DMS 273 (cell line): ENCODE results near the gene CHCHD3.

Source experiments
- DNase-seq: peaks from one replicate; lab custom pipeline; 2025; ENCODE audit not compliant: unreplicated experiment; lab: John Stamatoyannopoulos, UW

Gene CHCHD3

DNA sequence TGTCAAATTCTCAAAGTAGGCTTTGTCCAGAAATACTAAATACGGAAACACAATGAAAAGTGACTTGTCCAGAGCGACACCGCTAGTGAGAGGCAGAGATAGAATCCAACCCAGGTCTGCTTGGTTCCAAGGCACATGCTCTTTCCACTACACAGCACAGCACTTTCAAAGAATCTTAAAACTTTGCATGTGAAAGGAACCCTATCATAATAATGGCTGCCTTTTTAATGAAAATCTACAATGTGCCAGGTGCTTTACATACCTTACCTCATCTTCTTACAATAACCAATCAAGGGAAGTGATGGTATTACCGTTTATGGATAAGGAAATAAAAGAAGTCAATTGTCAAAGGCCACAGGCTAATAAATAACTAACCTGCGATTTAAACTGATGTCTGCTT is 2.6 kb downstream of the CHCHD3 start:
- no peak for DNase-seq

- no peak for DNase-seq
Measured at GRCh38 chr7:133077394-133077793, 4.5 kb downstream of the CHCHD3 start.

GRCh38 chr7:133076142-133076541 is 5.7 kb downstream of the CHCHD3 start:
- DNase-seq = no peak

DNA sequence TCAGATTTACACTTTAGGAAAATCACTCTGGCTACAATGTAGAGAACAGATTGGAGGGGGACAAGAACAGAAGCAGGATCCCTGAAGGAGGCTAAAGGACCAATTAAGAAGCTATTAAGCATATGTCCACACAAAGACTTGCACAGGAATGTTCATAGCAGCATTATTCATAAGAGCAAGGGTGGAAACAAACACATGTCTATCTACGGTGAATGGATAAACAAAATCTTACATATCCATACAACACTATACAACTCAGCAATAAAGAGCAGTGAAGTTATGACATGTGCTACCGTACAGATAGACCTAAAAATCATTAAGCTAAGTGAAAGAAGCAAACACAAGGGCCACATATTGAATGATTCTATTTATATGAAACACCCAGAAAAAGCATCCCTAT is 10.4 kb downstream of the CHCHD3 start:
- peak; percentile 56 for DNase-seq

DNA sequence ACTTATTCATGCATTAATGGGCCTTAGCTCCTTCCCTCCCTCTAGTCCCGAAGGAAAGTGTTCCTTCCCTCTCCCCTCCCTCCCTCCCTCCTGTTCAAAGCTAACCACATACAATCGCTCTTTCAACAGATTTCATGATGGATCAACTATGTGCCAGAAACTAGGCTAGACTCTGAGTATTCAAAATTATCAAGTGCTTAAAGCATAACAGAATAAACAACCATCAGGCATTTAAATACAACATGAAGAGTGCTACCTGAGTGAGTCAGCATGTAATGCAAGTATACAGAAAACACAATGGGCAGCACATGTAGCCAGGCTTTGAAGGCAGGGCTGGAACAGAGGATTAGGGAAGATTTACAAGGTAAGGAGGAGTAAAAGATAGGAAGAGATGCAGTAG is 11.3 kb downstream of the CHCHD3 start:
- no peak for DNase-seq

DNA sequence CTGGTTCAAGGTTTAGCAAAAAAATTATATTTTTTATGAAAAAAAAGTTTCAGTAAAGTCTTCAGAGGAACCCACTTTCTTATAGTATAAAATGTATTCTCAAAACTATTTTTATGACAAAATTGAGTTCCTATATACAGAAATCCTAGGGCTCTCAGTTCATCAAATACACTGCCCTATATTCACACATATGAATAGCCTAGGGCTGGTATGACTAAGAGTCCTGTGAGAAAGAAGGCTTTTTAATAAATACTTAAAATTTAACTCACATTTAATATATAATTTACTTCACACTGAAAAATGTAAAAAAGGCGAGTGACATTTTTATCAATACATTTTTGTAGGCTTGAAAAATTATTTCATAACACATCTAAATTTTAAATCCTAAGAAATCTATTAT is 16.6 kb downstream of the CHCHD3 start:
- DNase-seq = no peak

DNA sequence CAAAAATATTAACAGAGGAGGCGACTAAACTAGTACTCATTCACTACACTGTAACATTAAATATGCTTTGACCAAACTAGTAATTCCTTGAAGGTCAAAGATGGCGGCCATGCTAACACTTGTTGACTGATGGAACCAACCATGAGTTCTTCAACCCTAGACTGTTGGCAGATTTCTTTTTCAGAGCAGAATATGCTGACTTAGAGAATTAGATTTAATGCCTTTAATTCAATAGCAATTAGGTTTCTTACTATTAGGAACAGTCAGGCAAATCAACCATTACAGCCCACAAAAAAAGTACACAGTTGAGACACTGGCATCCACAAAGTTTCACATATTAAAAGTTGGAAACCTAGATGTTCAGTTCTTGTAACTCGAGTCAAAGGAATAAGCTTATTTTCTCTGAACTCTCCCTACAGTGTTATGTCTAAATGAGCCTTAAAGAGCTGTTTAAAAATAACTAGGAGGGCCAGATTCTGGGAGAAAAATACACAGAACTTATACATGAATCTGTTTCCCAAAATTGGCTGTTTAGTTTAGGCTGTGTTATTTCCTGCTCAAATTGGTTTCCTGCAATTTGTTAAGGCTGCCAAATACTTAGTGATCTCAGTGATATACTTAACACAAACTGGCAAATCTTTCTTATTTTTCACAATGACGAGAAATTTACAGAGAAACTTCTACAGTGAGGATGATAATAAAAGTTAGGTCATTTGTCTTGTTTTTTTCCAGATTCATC is 17.6 kb downstream of the CHCHD3 start:
- no peak for DNase-seq

- no peak for DNase-seq
Measured at GRCh38 chr7:133061792-133062191, 20.1 kb downstream of the CHCHD3 start.

- peak; percentile 64 for DNase-seq
Measured at GRCh38 chr7:133061357-133061756, 20.5 kb downstream of the CHCHD3 start.

DNA sequence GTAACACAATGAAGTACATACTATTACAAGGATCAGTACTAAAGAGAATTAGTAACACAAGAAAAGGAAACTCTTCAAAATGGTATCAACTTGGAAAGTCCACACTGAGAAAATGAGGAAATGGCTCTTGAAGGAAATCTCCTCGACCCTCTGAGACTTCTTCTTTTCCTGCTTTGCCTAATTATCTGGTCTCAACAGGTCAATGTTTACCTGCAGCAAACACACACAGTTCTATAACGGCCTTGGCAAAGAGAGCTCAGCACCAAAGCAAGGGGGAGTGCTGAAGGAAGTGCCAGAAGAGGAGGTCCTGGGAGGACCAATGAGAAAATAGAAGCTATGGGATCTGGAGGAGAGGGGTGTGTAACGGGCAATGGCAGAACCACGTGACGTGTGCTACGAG is 21.9 kb downstream of the CHCHD3 start:
- no peak for DNase-seq

- DNase-seq = no peak
Measured at GRCh38 chr7:133059263-133059662, 22.6 kb downstream of the CHCHD3 start.

GRCh38 chr7:133056370-133057238 is 25.3 kb downstream of the CHCHD3 start:
- DNase-seq = peak; percentile 74

DNA sequence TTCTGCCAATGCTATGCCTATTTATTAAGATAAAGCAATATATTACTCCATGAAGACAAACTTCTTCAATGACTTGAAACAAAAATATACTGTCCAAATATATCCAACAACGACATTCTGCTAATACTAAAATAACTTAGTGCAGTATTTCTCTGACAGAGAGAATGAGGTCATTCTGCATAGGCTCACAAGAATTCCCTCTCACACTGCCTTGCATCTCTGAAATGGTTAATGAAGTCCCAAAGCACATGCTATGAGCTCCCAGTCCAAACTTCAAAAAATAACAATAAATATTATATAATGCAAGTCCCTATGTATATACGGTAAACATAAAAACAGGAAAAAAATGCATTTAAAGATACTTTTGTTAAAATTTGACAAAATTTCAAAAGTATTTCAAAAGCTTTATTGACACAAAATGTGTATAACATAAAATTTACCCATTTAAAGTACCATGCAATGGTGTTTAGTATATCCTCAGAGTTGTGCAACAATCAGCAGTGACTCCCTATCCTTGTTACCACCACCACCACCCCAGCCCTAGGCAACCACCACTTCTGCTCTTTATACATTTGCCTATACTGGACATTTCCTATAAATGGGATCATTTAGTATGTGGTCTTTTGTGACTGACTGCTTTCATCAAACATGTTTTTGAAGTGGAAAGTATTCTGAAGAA is 27.6 kb downstream of the CHCHD3 start:
- no peak for DNase-seq

DNA sequence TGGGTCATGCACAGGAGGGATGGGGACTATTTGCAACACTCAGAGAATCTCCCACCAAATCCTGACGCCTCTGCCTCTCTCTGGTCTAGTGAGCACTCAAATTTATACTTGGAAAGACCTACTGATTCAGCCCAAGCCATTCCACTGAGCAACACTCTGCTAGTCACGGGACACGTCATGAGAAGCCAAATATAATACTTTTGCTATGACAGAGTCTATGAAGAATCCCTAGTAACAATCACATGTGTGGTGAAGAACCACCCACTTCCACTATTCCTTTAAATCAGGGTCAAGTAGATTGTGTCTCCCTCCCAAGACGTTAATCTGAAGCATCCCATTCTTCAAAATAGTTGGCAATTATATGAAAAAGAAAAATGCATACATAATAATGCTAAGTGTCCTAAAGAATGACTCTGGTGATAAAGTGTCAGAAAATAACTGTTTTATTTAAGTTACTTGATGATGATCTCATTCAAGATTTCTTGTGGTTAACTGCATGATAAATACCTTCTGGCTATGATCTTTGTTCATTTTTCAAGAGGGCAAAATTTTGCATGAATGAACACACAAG is 28.5 kb downstream of the CHCHD3 start:
- DNase-seq = no peak

GRCh38 chr7:133052826-133053225 is 29.1 kb downstream of the CHCHD3 start:
- DNase-seq = no peak

DNA sequence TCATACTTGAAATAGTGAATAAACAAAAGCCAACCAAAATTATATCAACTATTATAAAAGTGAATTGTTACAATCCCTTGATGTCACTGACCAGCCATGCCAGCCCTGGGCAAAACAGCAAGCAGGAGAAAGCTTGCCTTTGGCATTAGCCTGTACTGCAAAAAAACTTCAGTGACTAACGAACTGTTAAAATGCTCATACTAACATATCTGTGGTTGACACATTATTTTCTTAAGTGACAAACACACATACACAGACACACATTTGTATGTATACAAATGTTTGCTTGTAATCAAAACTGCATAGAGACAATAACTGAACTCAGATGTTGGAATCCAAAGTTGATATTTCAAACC is 29.5 kb downstream of the CHCHD3 start:
- DNase-seq = no peak

DNA sequence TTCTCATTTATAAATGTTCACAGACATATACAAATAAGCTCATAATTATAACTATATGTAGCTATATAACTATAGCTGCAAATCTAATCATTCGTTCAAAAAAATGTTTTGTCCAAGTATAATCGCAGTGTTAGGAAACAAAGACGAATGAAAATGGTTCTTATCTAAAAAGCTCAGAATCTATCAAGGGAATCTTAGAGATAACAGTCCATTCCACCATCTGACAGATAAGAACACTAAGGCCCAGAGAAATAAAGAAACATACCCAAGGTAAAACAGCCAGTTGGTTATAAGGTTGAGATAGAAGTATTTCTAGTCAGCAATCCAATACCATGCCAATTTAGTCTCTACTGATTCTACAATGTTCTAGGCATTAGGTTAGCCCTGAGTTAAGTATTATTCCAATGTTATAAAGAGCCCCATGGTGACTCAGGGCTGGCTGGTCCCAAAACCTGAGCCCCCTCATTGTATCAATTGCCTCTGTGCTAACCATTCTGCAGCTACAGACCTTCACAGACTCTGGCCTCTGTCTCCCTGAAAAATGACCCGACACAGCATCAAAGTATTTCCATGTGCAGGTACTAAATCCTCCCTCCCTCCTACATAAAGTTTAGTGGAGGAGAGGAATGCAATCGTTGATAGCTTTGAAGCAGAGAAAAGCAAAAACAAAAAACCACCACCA is 30.0 kb downstream of the CHCHD3 start:
- no peak for DNase-seq

DNA sequence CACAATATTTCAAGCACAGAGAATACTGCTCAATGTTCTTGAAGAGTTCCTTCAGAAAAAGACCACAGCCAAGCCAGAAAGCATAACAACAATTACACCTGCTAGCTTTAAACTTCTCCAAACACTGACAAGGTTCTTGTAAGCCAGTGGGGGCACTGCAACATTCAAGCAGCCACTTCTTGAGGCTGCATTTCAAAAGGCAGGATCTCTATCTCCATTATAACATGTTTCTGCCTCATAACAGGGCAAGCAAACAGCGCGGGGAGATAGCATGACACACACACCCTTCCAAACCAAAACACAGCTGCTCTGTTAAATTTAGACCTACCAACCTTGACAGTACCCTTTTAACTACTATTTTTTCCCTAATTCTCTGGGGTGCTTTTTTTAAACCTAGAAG is 30.8 kb downstream of the CHCHD3 start:
- peak; percentile 41 for DNase-seq

DNA sequence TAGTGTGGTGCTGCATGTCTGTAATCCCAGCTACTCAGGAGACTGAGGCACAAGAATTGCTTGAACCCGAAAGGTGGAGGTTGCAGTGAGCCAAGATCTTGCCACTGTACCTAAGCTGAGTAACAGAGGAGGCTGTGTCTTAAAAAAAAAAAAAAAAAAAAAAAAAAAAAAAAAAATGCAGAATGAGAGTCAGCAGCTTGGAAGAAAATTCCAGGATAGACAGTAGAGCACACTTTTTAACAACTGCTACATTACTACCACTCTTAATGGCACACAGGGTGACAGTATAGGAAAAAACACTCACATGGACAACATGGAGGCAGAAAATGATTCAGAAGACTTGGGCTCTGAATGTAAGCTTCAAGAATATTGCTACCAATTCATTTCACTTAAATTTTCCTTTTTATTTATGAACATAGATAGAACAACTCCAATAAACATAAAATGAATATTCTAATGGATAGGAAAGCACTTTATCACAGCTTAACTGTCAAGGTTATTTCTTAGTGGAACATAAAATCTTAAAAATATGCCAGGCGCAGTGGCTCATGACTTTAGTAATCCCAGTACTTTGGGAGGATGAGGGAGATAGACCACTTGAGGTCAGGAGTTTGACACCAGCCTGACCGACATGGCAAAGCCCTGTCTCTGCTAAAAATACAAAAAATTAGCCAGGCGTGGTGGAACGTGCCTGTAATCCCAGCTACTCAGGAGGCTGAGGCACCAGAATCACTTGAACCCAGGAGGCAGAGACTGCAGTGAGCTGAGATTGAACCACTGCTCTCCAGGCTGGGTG is 31.5 kb downstream of the CHCHD3 start:
- DNase-seq = no peak

GRCh38 chr7:133048589-133048988 is 33.3 kb downstream of the CHCHD3 start:
- no peak for DNase-seq
